OCI-LY7 (cell line): Measurements from ENCODE around the gene EPHX1.

Source experiments
- CTCF ChIP-seq: fragments of 200-600 bp; sonication (generic); conservative IDR thresholded peaks from 2 replicates; pipeline ENCODE4 v1.5.1; 2014; ENCODE audit warnings: mild to moderate bottlenecking, antibody characterized with exemption, low read length, moderate library complexity, mixed read lengths
- EZH2phosphoT487 ChIP-seq: fragments of 200-600 bp; sonication (generic); IDR thresholded peaks from 2 replicates; pipeline ENCODE4 v1.6.1; 2018; ENCODE audit warnings: low read depth, borderline replicate concordance, mild to moderate bottlenecking, mixed run types, antibody characterized with exemption, low read length, moderate library complexity, mixed read lengths

- no peak for TF ChIP-seq CTCF
- no peak for TF ChIP-seq EZH2phosphoT487
Observed at GRCh38 chr1:225860876-225861441, 51.0 kb downstream of the EPHX1 start.
